RWPE2 (cell line): Measurements from ENCODE around the gene PDE2A.

ENCODE experiments used
- ATAC-seq: fragments of 200-7000 bp; cut with Tn5 transposase; 3 replicates; pipeline ENCODE4 v1.9.1; 2021; ENCODE audit warnings: low read depth
- DNase-seq: peaks from one replicate; pipeline ENCODE4 v3.0.0-alpha.2; 2020; ENCODE audit warnings: low spot score
- H3K27ac ChIP-seq: fragments of 450-650 bp; 2 replicates; pipeline ENCODE4 v1.5.1; 2017; ENCODE audit warnings: mild to moderate bottlenecking; ENCODE audit not compliant: poor library complexity, severe bottlenecking
- H3K27me3 ChIP-seq: fragments of 250-450 bp; sonication (Bioruptor Pico); 2 replicates; pipeline ENCODE4 v1.5.1; 2021; ENCODE audit warnings: mild to moderate bottlenecking, moderate library complexity; ENCODE audit not compliant: insufficient read depth, poor library complexity, severe bottlenecking
- H3K36me3 ChIP-seq: fragments of 250-450 bp; sonication (Bioruptor Pico); 2 replicates; pipeline ENCODE4 v1.5.1; 2020; ENCODE audit warnings: low read depth, mild to moderate bottlenecking, moderate library complexity
- H3K4me1 ChIP-seq: fragments of 250-450 bp; sonication (Bioruptor Pico); 2 replicates; pipeline ENCODE4 v1.5.1; 2021; ENCODE audit warnings: mild to moderate bottlenecking, moderate library complexity; ENCODE audit not compliant: insufficient read depth, poor library complexity, severe bottlenecking
- H3K4me3 ChIP-seq: fragments of 250-450 bp; sonication (Bioruptor Pico); 2 replicates; pipeline ENCODE4 v1.5.1; 2021; ENCODE audit warnings: mild to moderate bottlenecking, moderate library complexity; ENCODE audit not compliant: severe bottlenecking
- H3K9me3 ChIP-seq: fragments of 250-450 bp; sonication (Bioruptor Pico); 2 replicates; pipeline ENCODE4 v1.5.1; 2021; ENCODE audit warnings: mild to moderate bottlenecking, moderate library complexity; ENCODE audit not compliant: severe bottlenecking
- CTCF ChIP-seq: fragments of 450-650 bp; IDR thresholded peaks from one replicate; pipeline ENCODE4 v1.5.1; 2017; ENCODE audit warnings: mild to moderate bottlenecking, moderate library complexity; ENCODE audit not compliant: poor library complexity, severe bottlenecking

Gene PDE2A

GRCh38 chr11:72671152-72672099 lies 2.8 kb downstream of the PDE2A start:
- ATAC-seq = no peak
- no peaks in the 10 kb centered on the region for H3K4me1 ChIP-seq
- TF ChIP-seq CTCF = no peak
- peaks cover 34% of the 10 kb centered on the region for H3K27me3 ChIP-seq
- no peak overlapping the region for H3K27ac ChIP-seq
- H3K4me3 ChIP-seq = no peak overlapping the region
- no peaks in the 10 kb centered on the region for H3K36me3 ChIP-seq
- DNase-seq = no peak
- H3K9me3 ChIP-seq = no peaks in the 10 kb centered on the region

DNA sequence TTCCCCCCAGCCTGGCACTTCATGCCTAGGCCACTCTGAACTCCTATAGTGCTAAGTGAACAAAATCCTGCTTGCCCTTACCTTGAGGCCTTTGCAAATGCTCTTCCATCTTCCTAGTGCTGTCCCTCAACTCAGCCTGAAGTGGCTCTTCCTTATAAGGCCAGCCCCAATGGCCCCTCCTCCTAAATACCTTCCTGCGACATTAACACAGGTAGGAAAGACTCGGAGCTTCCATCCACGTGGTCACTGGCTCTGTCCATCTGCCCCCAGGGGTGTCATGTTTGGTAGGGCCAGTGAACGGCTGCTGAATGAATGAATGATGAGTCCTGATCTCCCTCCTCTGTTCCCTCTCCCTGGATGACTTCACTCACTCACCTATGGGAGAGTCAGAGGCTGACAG lies 4.2 kb downstream of the PDE2A start:
- H3K27ac ChIP-seq = no peak overlapping the region
- no peak for TF ChIP-seq CTCF
- H3K4me1 ChIP-seq = no peaks in the 10 kb centered on the region
- no peak overlapping the region for H3K4me3 ChIP-seq
- DNase-seq (no peak), ATAC-seq (no peak)
- H3K9me3 ChIP-seq = no peaks in the 10 kb centered on the region
- no peaks in the 10 kb centered on the region for H3K36me3 ChIP-seq
- H3K27me3 ChIP-seq = peaks cover 23% of the 10 kb centered on the region

- ATAC-seq = no peak
Observed at GRCh38 chr11:72669527-72669926, 4.7 kb downstream of the PDE2A start.

GRCh38 chr11:72668629-72669347 lies 5.4 kb downstream of the PDE2A start:
- no peak overlapping the region for H3K4me3 ChIP-seq
- H3K36me3 ChIP-seq = no peaks in the 10 kb centered on the region
- no peak for DNase-seq
- TF ChIP-seq CTCF = no peak
- peak; percentile 37 for ATAC-seq
- no peaks in the 10 kb centered on the region for H3K9me3 ChIP-seq
- no peaks in the 10 kb centered on the region for H3K4me1 ChIP-seq
- H3K27ac ChIP-seq = no peak overlapping the region
- H3K27me3 ChIP-seq = peaks cover 11% of the 10 kb centered on the region

More at GRCh38 chr11:72669527-72669926, 4.7 kb downstream of the PDE2A start:
- DNase-seq = no peak
- Histone ChIP-seq H3K9me3 (no peaks in the 10 kb centered on the region), H3K27ac (no peak overlapping the region), H3K4me3 (no peak overlapping the region), H3K4me1 (no peaks in the 10 kb centered on the region), H3K36me3 (no peaks in the 10 kb centered on the region), H3K27me3 (peaks cover 19% of the 10 kb centered on the region)
- TF ChIP-seq CTCF = no peak
